Stimulated activated CD4-positive, alpha-beta T cell treated with anti-CD3 and anti-CD28 coated beads, Interleukin-12 subunit alpha, Interleukin-12 subunit beta, amount 100 ng/mL, for 24 hours (primary cell): Measurements from ENCODE around the gene RRM1.
"Not testable (repeated sequence)": the region's sequence is repeated elsewhere in the genome, so short reads cannot be mapped to it uniquely, and the experiment has no call there.

Experiments
- DNase-seq, 2 experiments: peaks; one replicate each; pipeline ENCODE4 v3.0.0-alpha.2; 2020; ENCODE audit warnings: low read depth in 2 of 2

Gene RRM1

GRCh38 chr11:4138497-4138896 lies 43.9 kb downstream of the RRM1 start:
- no peak for DNase-seq

- DNase-seq, result no peak
These were observed 45.6 kb downstream of the RRM1 start for GRCh38 chr11:4140067-4140636.

GRCh38 chr11:4146070-4146771 lies 51.6 kb downstream of the RRM1 start:
- no peak for DNase-seq

GRCh38 chr11:4146772-4147098 lies 52.1 kb downstream of the RRM1 start:
- no peak for DNase-seq

GRCh38 chr11:4154503-4154902 lies 59.9 kb downstream of the RRM1 start:
- no peak for DNase-seq

GRCh38 chr11:4156571-4156970 lies 62.0 kb downstream of the RRM1 start:
- DNase-seq, result no peak

- not testable (repeated sequence) for DNase-seq
These were observed 64.2 kb downstream of the RRM1 start for GRCh38 chr11:4158818-4159217.

- DNase-seq, result no peak
These were observed 66.7 kb downstream of the RRM1 start for GRCh38 chr11:4161305-4161704.

GRCh38 chr11:4164884-4165590 lies 70.4 kb downstream of the RRM1 start:
- DNase-seq, result no peak

GRCh38 chr11:4167292-4167691 lies 72.7 kb downstream of the RRM1 start:
- DNase-seq, result no peak

GRCh38 chr11:4167758-4168157 lies 73.2 kb downstream of the RRM1 start:
- no peak for DNase-seq

- DNase-seq, result not testable (repeated sequence)
These were observed 81.2 kb downstream of the RRM1 start for GRCh38 chr11:4175620-4176350.

- no peak for DNase-seq
These were observed 84.4 kb downstream of the RRM1 start for GRCh38 chr11:4178813-4179662.

- DNase-seq, result no peak
These were observed 86.0 kb downstream of the RRM1 start for GRCh38 chr11:4180441-4181183.

- peak in 1 of 2 experiments; percentile 28 for DNase-seq
These were observed 87.5 kb downstream of the RRM1 start for GRCh38 chr11:4181782-4182721.

GRCh38 chr11:4183410-4184057 lies 88.9 kb downstream of the RRM1 start:
- DNase-seq, result no peak

GRCh38 chr11:4184163-4184916 lies 89.7 kb downstream of the RRM1 start:
- DNase-seq, result no peak

- no peak for DNase-seq
These were observed 91.0 kb downstream of the RRM1 start for GRCh38 chr11:4185561-4185960.
